ENCODE measurements around the gene ADAMTS12. TPM values are rescaled to one million over a fixed set of nuclear protein-coding genes. Genes with fewer than 3 reads are reported as not detected.

Gene ADAMTS12
- total RNA-seq, 2 donors from 2014 or later, result 0.43 to 1.7 TPM

DNA sequence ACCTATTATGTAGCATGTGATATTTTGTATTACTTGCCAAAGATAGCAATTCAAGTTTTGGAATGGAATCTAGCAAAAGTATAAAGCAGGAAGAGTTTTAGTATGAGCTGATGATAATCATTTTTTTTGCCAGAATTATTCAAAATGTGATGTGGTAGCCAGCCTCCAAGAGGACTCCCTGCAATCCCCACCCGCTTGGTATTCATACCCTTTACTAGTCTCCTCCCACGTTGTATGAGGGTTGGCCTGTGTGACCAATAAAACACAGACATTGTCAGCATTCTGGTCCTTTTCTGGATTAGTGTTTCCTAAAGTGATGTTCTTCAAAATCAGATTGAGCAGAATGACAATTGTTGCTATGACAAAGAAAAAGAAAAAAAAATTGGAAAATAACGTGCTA is 387.2 kb downstream of the ADAMTS12 start:
- no peaks in the 10 kb centered on the region for H3K36me3 ChIP-seq
- DNase-seq (ENCODE audit: low spot score), result no peak
- no peak overlapping the region for H3K27ac ChIP-seq
- no peaks in the 10 kb centered on the region for H3K4me1 ChIP-seq
- no peaks in the 10 kb centered on the region for H3K9me3 ChIP-seq
- no peak overlapping the region for H3K4me3 ChIP-seq
- no peaks in the 10 kb centered on the region for H3K27me3 ChIP-seq
- TF ChIP-seq, protein P1, sequence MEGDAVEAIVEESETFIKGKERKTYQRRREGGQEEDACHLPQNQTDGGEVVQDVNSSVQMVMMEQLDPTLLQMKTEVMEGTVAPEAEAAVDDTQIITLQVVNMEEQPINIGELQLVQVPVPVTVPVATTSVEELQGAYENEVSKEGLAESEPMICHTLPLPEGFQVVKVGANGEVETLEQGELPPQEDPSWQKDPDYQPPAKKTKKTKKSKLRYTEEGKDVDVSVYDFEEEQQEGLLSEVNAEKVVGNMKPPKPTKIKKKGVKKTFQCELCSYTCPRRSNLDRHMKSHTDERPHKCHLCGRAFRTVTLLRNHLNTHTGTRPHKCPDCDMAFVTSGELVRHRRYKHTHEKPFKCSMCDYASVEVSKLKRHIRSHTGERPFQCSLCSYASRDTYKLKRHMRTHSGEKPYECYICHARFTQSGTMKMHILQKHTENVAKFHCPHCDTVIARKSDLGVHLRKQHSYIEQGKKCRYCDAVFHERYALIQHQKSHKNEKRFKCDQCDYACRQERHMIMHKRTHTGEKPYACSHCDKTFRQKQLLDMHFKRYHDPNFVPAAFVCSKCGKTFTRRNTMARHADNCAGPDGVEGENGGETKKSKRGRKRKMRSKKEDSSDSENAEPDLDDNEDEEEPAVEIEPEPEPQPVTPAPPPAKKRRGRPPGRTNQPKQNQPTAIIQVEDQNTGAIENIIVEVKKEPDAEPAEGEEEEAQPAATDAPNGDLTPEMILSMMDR (IDR thresholded peaks at IDR 0.05), result no peak

GRCh38 chr5:33501899-33502298 is 389.9 kb downstream of the ADAMTS12 start:
- no peaks in the 10 kb centered on the region for H3K27me3 ChIP-seq
- no peak overlapping the region for H3K4me3 ChIP-seq
- no peak for DNase-seq (ENCODE audit: low spot score)
- H3K4me1 ChIP-seq, result no peaks in the 10 kb centered on the region
- H3K27ac ChIP-seq, result no peak overlapping the region
- no peaks in the 10 kb centered on the region for H3K9me3 ChIP-seq
- TF ChIP-seq, protein P1 (IDR thresholded peaks at IDR 0.05), result no peak
- H3K36me3 ChIP-seq, result no peaks in the 10 kb centered on the region

- TF ChIP-seq, protein P1 (IDR thresholded peaks at IDR 0.05), result no peak
- Histone ChIP-seq H3K27ac (no peak overlapping the region), H3K4me1 (no peaks in the 10 kb centered on the region), H3K27me3 (no peaks in the 10 kb centered on the region), H3K9me3 (no peaks in the 10 kb centered on the region), H3K4me3 (no peak overlapping the region), H3K36me3 (no peaks in the 10 kb centered on the region)
- no peak for DNase-seq (ENCODE audit: low spot score)
These were observed 390.5 kb downstream of the ADAMTS12 start for GRCh38 chr5:33501260-33501659.

DNA sequence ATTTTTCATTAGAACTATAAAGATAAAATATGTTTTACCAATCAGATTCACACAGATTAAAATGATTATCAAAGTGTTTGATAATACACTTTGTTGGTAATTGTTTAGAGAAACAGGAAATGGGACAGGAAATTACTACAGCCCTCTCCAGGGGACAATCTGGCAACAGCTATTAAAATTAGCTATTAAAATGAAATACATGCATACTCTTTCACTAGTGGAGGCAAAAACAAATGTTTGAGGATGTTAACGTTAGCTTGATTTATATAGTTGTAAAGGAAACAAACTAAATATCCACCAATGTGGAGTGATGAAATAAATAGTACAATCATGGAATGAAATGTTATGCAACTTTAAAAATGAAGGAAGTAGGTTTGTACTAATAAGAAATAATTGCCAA is 397.3 kb downstream of the ADAMTS12 start:
- no peaks in the 10 kb centered on the region for H3K36me3 ChIP-seq
- no peaks in the 10 kb centered on the region for H3K9me3 ChIP-seq
- TF ChIP-seq, protein P1 (IDR thresholded peaks at IDR 0.05), result no peak
- DNase-seq (ENCODE audit: low spot score), result no peak
- H3K27ac ChIP-seq, result no peak overlapping the region
- H3K27me3 ChIP-seq, result no peaks in the 10 kb centered on the region
- peaks cover 0 to 8% of the 10 kb centered on the region in 2 donors for H3K4me1 ChIP-seq
- H3K4me3 ChIP-seq, result no peak overlapping the region

DNA sequence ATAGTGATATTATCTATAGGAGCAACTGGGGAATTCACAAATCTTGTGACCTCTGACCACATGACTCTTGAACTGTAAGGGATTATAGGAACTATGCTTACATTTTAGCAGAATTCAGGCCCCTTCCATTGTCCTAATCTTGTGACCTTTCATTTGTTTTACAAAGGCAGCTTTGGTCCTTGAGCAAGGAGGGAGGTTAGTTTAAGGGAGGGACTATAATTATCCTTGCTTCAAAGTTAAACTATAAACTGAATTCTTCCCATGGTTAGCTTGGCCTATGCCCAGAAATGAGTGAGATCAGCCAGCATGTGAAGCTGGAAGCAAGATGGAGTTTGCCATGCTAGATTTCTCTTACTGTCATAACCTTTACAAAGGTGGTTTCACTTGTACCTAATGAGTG is 399.8 kb downstream of the ADAMTS12 start:
- Histone ChIP-seq H3K4me3 (no peak overlapping the region), H3K27me3 (no peaks in the 10 kb centered on the region), H3K9me3 (no peaks in the 10 kb centered on the region), H3K36me3 (no peaks in the 10 kb centered on the region), H3K4me1 (peaks cover 0 to 8% of the 10 kb centered on the region in 2 donors), H3K27ac (no peak overlapping the region)
- TF ChIP-seq, protein P1 (IDR thresholded peaks at IDR 0.05), result no peak
- no peak for DNase-seq (ENCODE audit: low spot score)

- H3K27ac ChIP-seq, result no peak overlapping the region
- no peaks in the 10 kb centered on the region for H3K36me3 ChIP-seq
- no peaks in the 10 kb centered on the region for H3K9me3 ChIP-seq
- TF ChIP-seq, protein P1 (IDR thresholded peaks at IDR 0.05), result no peak
- DNase-seq (ENCODE audit: low spot score), result no peak
- H3K27me3 ChIP-seq, result no peaks in the 10 kb centered on the region
- H3K4me3 ChIP-seq, result no peak overlapping the region
- H3K4me1 ChIP-seq, result peaks cover 0 to 8% of the 10 kb centered on the region in 2 donors
These were observed 401.6 kb downstream of the ADAMTS12 start for GRCh38 chr5:33490071-33490665.
